GF-D8 (cell line): ENCODE data around the gene KCND3.

Source experiments
- DNase-seq: peaks from one replicate; lab custom pipeline; 2025; lab: John Stamatoyannopoulos, UW

The KCND3 gene

DNA sequence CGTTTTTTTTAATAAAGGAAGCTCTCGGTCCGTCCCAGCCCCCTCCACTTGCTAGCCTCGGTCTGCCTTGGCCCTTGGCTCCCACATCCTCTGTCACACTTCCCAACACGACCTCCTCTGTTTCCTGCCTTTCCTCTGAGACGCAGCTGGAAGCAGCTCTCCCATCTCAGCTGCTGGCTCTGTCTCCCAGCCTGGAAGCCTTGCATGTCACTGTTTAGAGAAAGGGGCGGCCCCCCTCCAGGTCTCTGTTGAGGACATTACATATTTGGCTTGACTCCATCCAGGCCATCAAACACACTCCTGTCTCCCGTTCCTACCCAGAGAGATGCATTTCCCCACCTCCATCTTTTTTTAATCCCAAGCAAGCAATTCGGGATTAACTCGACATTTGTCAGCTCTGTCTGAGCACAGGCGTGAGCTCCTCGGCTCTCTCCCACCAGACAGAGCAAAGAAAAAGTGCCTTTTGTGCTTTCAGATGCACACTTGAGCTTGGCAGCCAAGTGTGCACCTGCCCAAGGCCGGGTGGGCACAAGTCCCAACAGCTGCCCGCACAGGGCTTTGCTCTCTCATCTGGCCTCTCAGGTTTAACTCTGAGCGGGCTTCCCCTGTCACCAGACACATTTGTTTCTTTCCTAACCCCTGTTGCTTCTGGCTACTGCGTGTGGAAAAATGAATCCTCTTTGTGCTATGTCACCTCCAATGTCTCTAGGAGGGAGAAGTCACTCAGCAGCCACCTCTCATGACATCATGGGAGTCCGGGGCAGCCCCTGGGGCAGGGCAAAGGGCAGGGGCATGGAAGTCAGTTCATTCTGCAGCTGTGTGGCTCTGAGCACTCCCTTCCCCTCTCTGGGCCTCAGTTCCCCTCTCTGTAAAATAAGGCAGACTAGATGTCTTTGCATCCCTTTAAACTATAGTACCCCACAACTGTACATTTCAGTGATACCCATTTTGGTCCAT lies 108.3 kb downstream of the KCND3 start:
- no peak for DNase-seq

DNA sequence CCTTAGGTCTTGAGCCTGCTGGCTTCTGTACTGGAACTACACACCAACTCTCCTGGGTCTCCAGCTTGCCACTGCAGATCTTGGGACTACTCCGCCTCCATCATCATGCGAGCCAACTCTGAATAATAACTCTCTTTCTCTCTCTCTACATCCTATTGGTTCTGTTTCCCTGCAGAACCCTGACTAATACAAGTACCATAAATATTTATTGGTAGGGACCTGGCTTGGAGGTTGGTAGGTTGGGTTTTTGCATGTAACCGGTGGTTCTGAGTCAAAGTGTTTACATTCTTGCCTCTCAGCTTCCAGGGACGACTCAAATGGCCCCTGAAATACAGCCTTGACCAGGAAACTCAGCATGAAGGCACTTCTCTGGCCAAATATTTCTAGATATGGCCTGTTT lies 110.4 kb downstream of the KCND3 start:
- no peak for DNase-seq

DNA sequence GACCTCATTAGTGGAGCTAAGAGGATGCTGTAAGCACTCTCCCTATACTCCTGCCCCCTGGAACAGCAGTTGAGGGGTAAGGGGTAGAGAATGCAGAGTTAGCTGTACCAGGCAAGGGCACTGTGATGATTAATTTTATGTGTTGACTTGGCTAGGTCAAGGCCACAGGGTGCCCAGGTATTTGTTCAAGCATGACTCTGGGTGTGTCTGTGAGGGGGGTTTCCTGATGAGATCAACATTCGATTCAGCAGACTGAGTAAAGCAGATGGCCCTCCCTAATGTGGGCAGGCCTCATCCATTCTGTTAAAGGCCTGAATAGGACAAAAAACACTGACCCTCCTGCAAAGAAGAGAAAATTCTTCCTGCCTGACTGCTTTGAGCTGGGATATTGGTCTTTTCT lies 110.8 kb downstream of the KCND3 start:
- no peak for DNase-seq

DNA sequence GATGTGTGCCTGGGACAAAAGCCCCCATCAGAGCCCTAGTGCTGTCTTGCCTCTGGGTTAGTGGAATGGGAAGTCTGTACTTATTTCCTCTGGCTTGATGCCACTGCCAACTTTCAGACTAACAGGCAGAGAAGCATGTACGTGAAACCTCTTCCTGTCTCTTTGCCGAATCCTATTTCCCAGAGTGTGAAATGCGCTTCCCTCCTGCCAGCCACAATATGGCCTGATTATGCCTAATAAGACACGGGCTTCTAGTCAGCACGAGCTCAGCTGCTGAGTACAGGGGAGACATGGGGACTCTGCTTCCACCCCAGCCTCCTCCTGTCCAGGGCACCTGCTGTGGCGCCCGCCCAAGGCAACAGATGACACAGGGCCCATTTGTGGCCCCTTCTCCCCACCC lies 111.4 kb downstream of the KCND3 start:
- DNase-seq: no peak

DNA sequence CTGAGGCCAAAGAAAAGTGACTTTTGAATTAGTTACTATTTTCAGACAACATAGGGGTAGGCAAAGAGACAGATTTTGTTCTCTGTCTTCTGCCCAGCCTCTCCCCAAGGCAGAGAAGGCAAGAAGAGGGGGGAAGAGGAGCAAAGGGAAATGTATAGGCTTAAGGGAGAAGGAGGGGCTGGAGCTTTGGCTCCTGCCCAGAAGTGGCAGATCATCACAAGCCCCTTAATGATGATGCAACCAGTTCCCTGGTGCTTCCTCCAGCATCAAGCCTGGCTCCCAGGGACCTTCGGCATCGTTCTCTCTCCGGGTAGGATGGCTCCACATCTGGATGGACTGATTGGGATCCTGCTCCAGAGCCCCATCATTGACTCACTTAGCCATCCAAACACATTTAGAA lies 112.8 kb downstream of the KCND3 start:
- no peak for DNase-seq

DNA sequence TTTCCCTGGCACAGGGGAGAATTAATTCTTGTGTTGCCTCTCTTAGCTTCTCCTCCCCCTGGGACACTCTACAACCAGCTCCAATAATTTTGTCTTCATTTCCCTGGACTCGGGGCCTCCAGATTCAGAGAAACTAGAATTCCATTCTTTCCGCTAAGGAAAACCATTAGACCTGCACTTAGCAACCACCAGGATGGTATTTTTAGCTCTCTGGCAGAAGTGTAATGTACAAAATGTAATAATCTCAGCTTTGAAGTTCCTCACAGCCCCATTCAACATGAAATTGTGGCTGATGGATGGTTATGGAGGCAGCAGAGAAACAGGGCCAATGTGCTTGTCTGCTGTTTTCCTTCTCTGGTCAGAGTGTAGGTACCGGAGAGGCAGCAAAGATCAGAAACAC lies 113.8 kb downstream of the KCND3 start:
- DNase-seq: no peak

DNA sequence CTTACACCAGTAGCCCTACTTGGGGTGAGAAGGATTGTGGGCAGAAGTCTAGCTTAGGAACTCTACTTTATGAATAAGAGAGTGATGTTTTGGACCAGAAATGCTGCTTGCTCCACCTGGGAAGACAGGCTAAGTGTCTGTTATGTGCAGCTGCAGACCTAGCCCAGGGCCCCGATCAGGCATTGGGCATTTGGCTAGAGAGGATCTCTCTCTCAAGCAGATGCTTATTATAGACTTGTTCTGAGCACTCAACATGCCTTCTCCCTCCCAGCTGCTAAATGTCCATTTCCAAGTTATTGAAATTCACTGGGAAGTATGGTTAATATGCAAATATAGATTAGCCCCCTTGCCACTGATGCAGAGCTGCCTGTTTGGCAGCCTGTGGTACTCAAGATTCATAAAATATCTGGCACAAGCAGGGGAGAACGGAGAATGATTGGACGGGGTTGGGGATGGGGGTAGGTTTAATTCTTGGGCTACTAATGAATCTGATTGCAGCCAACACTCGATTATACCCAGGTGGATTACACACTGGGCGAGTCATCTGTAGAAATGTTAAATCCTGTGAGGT lies 115.9 kb downstream of the KCND3 start:
- DNase-seq: no peak

DNA sequence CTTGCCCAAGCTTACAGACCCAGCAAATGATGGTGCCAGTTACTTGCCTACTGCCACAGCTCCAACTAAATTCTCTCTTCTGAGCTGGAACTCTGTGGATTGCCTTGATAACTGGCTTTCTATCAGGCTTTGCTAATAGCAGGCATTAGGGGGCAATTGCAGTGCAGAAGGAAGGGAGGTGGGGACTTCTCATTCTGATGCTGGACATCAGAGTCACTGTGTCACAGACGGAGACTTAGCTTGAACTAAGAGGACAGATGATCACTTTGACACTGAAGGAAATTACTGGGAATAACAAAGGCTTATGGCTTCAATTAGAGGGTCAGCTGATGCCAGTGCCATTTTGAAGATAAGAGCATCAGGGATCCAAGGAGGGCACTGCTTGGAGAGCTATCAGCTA lies 119.3 kb downstream of the KCND3 start:
- no peak for DNase-seq

DNA sequence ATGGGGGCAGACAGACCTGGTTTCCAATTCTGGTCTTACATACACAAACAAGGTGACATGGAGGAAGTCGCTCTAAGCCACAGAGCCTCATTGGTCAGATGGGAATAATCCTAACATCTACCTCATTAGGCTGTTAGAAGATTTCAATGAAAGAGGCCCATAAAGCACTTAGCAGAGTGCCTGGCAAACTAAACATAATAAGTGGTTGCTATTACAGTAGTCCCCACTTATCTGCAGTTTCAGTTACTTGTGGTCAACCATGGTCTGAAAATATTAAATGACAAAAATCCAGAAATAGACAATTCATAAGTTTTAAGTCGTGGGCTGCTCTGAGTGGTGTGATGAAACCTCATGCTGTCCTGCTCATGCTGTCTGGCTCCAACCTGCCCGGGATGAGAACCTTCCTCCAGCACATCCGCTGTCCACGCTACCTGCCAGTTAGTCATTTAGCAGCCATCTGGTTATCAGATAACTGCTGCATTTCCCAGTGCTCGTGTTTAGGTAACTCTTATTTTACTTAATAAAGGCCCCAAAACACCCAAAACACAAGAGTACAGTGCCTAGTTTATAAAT lies 121.5 kb downstream of the KCND3 start:
- DNase-seq: no peak

DNA sequence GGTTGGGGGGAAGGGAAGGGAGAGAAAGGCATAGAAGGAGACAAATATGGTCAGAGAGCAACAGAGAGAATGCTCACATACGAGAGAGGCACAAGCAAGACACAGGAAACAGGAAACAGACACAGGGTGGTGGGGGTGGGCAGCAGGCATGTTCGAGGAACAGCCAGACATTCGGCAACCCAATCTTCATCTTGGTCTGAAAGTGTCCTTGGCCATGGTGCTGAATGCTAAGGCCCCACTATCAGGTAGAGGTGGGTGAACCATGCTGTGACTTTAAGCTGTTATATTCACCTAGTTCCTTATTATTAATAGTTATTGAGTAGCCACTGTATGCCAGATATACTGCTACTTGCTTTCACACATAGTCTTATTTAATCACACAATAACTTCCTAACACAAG lies 124.6 kb downstream of the KCND3 start:
- no peak for DNase-seq

DNA sequence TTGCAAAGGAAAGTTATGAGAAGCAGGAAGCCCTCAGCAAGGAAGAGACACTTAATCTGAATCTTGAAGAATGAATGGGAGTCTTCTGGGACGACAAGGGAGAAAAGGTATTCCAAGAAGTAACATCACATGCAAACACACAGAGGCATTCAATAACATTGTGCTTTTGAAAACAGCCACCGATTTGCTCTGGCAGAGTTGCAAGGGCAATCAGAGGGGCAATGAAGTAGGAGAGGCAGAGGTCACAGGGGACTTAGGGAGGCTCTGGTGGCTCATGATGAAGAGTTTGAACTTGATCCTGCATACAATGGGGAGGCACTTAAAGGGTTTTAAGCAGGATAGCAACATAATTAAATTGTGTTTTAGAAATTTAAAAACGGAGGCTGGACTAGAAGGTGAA lies 126.1 kb downstream of the KCND3 start:
- no peak for DNase-seq

DNA sequence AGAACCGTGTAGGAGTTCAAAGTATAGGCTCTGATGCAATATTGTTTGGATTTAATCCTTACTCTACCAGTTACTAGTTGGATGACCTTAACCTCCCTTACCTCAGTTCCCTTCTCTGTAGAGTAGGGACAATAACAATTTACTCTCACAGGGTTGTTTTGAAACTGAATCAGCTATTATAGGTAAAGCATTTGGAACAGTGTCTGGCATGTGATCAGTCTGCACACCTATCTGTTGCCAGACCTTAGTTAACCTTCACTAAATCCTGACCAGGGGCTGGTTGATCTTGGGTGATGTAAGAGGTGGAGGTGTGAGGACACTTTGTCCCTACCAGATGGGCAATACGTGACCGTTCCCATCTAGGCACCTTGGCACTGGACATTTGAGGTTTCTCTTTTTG lies 126.9 kb downstream of the KCND3 start:
- DNase-seq: no peak

DNA sequence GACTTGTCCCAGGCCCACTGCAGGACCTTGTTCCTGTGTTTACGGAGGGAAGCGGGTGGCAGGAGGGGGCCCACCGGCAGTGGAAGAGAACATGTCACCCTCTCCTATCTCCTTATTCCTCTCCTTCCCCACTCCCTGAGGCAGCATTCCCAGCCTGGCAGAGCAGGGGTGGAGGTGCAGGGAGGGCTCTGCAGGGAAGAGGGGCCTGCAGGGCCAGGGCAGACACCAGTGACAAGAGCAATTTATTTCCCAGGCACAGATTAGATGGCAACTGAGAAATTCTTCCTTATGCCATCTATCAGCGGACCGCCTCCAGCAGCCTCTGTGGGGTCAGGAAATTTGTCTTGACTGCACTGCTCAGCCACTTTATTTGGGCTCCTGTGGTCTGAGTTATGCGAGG lies 127.9 kb downstream of the KCND3 start:
- DNase-seq: no peak

DNA sequence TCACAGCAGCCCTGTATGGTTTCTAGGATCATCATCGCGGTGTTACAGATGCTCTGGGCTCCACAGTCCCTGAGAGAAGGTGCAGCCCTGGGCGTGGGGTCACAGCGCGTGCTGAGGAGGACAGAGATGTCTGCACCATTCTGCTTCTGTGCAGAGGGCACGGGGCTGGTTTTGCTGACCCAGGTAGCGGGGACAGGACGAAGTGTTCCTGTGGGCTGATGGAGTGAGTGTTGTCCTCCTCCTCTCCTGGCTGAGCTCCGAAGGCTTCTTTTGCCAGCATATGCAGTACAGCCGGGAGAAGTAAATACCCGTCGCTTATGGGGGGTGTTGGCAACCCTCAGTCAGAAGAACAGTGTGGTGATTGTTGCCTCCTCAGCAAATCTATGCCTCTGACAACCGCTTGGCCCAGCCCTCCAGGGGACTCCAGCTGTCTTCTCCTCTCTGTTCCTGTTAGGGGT lies 132.2 kb downstream of the KCND3 start:
- DNase-seq: no peak

DNA sequence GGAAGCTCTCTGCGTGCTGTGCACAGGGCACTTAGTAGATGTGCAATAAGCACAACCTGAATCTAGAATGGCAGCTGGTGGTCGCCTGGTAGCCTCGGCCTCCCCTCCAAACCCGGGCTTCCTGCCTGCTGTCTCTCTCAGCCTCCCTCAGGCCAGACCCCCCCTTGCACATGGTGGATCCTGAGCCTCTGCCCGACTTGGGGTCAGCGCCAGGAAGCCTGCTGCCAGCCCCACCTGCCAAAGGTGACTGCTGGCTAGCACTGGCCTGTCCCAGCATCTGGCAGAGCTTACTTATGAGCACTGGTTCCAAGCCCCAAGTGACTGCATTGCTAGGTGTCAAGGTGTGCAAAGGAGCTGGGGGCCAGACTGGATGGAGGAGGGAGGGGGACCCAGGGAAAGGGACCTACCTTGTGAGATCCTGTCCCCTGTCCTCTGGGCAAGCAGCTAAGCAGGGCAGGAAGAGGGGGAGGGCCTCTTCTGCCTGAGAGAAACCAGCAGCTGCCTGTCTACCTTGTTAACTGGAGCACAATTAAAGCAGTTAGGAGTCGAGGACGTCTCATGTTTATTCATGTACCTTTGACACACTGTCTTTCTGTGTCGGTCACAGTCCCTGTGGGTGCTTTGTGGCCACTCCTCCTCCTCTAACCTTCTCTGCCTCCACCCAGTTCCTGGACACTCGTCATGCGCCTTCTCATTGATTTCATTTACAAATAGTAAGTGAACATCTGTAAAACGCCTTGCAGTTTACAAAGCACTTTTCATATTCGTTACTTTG lies 132.9 kb downstream of the KCND3 start:
- DNase-seq: no peak

DNA sequence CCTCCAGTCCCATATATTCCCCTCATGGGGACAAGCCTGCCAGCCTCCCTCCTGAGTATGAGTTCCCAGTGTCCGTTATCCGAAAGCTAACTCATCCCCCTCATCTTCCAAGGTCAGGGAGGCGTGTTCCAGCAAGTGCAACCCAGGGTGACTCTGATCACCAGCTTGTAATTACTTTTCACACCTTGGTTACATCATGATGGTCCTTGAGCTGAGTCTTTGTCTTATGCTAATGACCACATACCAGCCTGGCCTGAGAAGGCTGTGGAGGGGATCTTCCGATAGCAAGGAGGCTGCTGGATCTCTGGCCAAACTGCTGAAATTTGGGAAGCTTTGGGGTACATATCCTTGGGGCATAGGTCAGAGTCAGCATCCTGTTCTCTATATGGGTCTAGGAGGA lies 134.2 kb downstream of the KCND3 start:
- no peak for DNase-seq

DNA sequence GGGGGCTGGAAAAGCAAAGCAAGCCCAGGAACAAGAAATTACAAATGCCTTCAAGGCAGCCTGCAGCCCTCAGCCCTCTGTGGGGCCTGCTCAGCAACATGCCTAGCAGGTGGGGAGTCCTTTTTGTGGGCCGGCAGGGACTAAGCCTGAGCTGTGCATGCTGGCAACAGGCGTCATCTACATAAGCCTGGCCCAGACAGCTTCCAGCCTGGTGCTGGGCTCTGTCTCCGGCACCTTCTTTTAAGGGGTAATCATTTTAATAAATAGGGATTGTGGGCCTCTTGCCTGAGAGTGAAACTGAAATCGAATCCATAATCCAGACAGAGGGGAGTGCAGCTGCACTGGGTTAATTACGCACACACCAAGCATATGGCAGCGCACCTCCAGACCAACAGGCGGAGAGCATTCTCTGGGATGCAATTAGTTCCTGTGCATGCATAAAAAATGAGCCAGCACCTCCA lies 137.2 kb downstream of the KCND3 start:
- DNase-seq: no peak

DNA sequence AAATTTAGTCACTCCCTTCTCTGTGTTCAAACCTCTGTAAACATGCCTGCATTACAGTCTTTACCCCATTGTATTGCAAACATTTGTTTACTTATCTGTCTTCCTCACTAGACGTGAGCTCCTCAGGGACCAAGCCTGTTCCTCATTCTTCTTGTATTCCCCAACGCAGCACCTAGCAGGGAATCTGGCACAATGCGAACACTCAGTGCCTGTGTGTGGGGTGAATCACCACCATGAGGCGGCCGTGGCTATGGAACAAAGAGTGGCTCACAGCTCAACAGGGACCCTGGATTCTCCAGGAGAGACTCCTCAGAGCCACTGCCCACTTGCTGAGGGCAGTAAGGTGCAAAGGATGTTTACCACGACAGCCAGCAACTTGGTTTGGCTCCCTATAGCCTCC lies 137.9 kb downstream of the KCND3 start:
- no peak for DNase-seq

DNA sequence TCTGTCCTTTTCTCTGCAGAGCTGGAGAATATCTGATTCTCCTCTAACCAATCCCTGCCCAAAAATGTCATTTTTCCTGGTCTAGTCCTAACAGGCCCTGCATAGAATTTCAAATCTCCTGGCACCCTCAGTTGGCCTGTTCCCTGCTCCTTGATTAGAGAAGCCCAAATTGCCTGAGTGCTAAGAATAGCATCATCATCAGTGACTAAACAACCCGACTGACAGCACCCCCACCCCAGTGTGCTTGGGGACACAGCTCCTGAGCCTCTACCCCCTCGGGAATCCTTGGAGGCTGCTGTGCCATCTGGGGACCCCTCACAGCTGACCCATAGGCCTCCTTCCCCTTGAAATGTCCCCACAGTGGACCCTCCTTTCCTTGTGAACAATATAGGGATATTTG lies 139.4 kb downstream of the KCND3 start:
- no peak for DNase-seq

DNA sequence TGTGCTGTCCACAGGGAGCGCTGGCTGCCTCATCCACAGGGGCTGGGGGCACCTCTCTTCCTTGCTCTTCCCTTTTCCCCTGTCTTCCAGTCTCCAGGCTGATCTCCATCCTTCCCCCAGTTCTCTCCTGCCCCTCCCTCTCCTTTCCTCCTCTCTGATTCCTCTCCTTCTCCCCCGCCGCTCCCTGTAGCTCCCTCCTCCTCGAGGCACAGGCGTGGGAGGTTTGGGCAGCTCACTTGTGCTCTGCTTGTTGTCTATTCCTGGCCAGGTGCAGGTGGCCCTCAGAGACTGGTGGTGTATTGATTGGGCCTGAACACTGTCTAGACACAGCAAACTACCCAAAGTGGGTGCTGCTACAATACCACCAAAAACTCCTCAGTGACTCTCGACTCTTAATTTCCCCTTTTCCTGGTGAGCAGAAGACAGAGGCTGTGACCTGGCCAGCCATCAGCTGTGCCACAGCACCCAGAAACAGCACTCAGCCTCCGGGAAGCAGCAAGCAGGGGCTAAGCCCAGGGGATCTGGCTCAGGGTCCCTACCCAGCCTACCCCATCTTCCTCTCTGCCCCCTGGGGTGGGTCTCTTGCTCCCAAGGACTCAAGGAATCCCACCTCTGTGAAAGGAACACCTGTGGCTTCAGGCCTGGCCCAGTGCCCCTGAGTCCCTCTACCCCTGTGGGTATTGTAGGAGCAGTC lies 140.5 kb downstream of the KCND3 start:
- DNase-seq: no peak

DNA sequence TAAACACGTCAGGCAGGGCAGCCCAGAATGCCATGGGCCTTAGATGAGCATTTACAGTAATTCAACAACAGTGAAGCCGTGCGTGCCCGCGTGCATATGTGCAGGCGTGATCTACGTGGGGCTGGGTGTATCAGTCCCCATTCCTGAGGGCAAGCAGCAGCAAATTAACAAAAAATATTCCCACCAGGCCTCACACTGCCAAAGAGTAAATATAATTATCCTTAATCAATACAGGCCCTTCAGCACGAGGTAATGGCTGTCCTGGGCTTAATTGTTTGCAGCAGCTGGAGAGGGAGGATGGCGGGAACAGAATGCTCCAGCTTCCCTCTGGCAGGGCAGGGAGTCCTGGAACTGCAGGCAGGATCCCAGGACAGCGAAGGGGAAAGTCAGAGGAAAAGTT lies 142.0 kb downstream of the KCND3 start:
- DNase-seq: no peak

DNA sequence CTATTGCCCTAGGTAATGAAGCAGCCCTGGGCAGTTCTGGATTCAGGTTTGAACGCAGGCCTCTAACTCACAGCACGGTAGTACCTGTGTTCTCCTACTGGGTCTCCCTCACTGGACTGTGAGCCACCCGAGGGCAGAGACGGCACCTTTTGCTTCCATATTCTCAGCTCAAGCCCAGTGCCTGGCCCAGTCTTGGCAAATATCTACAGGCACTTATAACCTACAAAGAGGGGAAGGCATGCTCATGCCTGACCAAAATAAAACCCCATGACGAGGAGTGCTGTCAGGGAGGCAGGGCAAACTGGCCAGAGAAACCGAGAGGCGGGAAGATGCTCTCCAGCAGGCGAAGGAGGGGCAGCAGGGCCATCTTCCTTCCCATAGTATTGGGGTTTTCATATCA lies 142.6 kb downstream of the KCND3 start:
- no peak for DNase-seq
